BLaER1 (cell line): ENCODE data around the gene SLC25A21.
"Not testable (repeated sequence)": the region's sequence is repeated elsewhere in the genome, so short reads cannot be mapped to it uniquely, and the experiment has no call there.

Source experiments
- H3K27ac ChIP-seq: shearing (Covaris generic); formaldehyde crosslinking; 2 replicates; pipeline ENCODE4 v1.8.1; 2022
- H3K27me3 ChIP-seq: shearing (Covaris generic); formaldehyde crosslinking; 2 replicates; pipeline ENCODE4 v1.8.1; 2022
- H3K36me3 ChIP-seq: shearing (Covaris generic); formaldehyde crosslinking; 2 replicates; pipeline ENCODE4 v1.8.1; 2022
- H3K4me1 ChIP-seq: shearing (Covaris generic); formaldehyde crosslinking; 2 replicates; pipeline ENCODE4 v1.8.1; 2022
- H3K4me2 ChIP-seq: shearing (Covaris generic); formaldehyde crosslinking; 2 replicates; pipeline ENCODE4 v1.8.1; 2022
- H3K4me3 ChIP-seq: shearing (Covaris generic); formaldehyde crosslinking; 2 replicates; pipeline ENCODE4 v1.8.1; 2022
- H3K9ac ChIP-seq: shearing (Covaris generic); formaldehyde crosslinking; 2 replicates; pipeline ENCODE4 v1.8.1; 2022
- H3K9me3 ChIP-seq: shearing (Covaris generic); formaldehyde crosslinking; 2 replicates; pipeline ENCODE4 v1.8.1; 2022
- H4K20me1 ChIP-seq: shearing (Covaris generic); formaldehyde crosslinking; 2 replicates; pipeline ENCODE4 v1.8.1; 2022
- Cebpa-rat ChIP-seq: shearing (Covaris generic); IDR thresholded peaks from 2 replicates; pipeline ENCODE4 v1.8.1; 2022

Gene SLC25A21

GRCh38 chr14:37078131-37078530, 94.3 kb downstream of the SLC25A21 start:
- H3K9me3 ChIP-seq = no peaks in the 10 kb centered on the region
- no peak for TF ChIP-seq Cebpa-rat
- no peak overlapping the region for H3K27ac ChIP-seq
- no peaks in the 10 kb centered on the region for H3K36me3 ChIP-seq
- H4K20me1 ChIP-seq = no peaks in the 10 kb centered on the region
- H3K9ac ChIP-seq = no peak overlapping the region
- H3K4me3 ChIP-seq = no peak overlapping the region
- H3K4me2 ChIP-seq = no peak overlapping the region
- H3K4me1 ChIP-seq = no peaks in the 10 kb centered on the region
- H3K27me3 ChIP-seq = no peaks in the 10 kb centered on the region

- H3K27me3 ChIP-seq, H4K20me1 ChIP-seq, H3K27ac ChIP-seq, H3K4me2 ChIP-seq, H3K36me3 ChIP-seq, H3K4me3 ChIP-seq, H3K4me1 ChIP-seq, H3K9me3 ChIP-seq, H3K9ac ChIP-seq: not testable (repeated sequence)
These were observed 98.1 kb downstream of the SLC25A21 start for GRCh38 chr14:37074320-37074719.

GRCh38 chr14:37063467-37064240, 108.8 kb downstream of the SLC25A21 start:
- Histone ChIP-seq H3K27me3 (no peaks in the 10 kb centered on the region), H3K4me1 (no peaks in the 10 kb centered on the region), H3K27ac (no peak overlapping the region), H4K20me1 (no peaks in the 10 kb centered on the region), H3K4me3 (no peak overlapping the region), H3K4me2 (no peak overlapping the region), H3K9ac (no peak overlapping the region), H3K9me3 (no peaks in the 10 kb centered on the region), H3K36me3 (no peaks in the 10 kb centered on the region)
- no peak for TF ChIP-seq Cebpa-rat

- Histone ChIP-seq H3K4me1 (no peaks in the 10 kb centered on the region), H3K4me2 (no peak overlapping the region), H3K27me3 (no peaks in the 10 kb centered on the region), H3K9ac (no peak overlapping the region), H4K20me1 (no peaks in the 10 kb centered on the region), H3K9me3 (no peaks in the 10 kb centered on the region), H3K27ac (no peak overlapping the region), H3K36me3 (no peaks in the 10 kb centered on the region), H3K4me3 (no peak overlapping the region)
- no peak for TF ChIP-seq Cebpa-rat
These were observed 110.1 kb downstream of the SLC25A21 start for GRCh38 chr14:37062191-37062803.

- Histone ChIP-seq H3K27ac (no peak overlapping the region), H3K9ac (no peak overlapping the region), H3K9me3 (no peaks in the 10 kb centered on the region), H3K4me1 (no peaks in the 10 kb centered on the region), H3K4me2 (no peak overlapping the region), H3K27me3 (no peaks in the 10 kb centered on the region), H4K20me1 (no peaks in the 10 kb centered on the region), H3K4me3 (no peak overlapping the region), H3K36me3 (no peaks in the 10 kb centered on the region)
- no peak for TF ChIP-seq Cebpa-rat
These were observed 110.7 kb downstream of the SLC25A21 start for GRCh38 chr14:37061697-37062096.

GRCh38 chr14:37060496-37061260, 111.7 kb downstream of the SLC25A21 start:
- Histone ChIP-seq H3K4me3 (no peak overlapping the region), H3K4me1 (no peaks in the 10 kb centered on the region), H3K4me2 (no peak overlapping the region), H3K9ac (no peak overlapping the region), H3K27ac (no peak overlapping the region), H3K27me3 (no peaks in the 10 kb centered on the region), H3K9me3 (no peaks in the 10 kb centered on the region), H3K36me3 (no peaks in the 10 kb centered on the region), H4K20me1 (no peaks in the 10 kb centered on the region)
- no peak for TF ChIP-seq Cebpa-rat

GRCh38 chr14:37057776-37058175, 114.6 kb downstream of the SLC25A21 start:
- Histone ChIP-seq H3K36me3 (no peaks in the 10 kb centered on the region), H3K4me3 (no peak overlapping the region), H3K4me2 (no peak overlapping the region), H4K20me1 (no peaks in the 10 kb centered on the region), H3K4me1 (no peaks in the 10 kb centered on the region), H3K9me3 (no peaks in the 10 kb centered on the region), H3K27me3 (no peaks in the 10 kb centered on the region), H3K27ac (no peak overlapping the region), H3K9ac (no peak overlapping the region)
- TF ChIP-seq Cebpa-rat = no peak

GRCh38 chr14:37056473-37056872, 115.9 kb downstream of the SLC25A21 start:
- H3K4me2 ChIP-seq = no peak overlapping the region
- TF ChIP-seq Cebpa-rat = no peak
- no peak overlapping the region for H3K9ac ChIP-seq
- H3K27me3 ChIP-seq = no peaks in the 10 kb centered on the region
- H3K27ac ChIP-seq = no peak overlapping the region
- no peaks in the 10 kb centered on the region for H3K4me1 ChIP-seq
- no peaks in the 10 kb centered on the region for H3K9me3 ChIP-seq
- H4K20me1 ChIP-seq = no peaks in the 10 kb centered on the region
- H3K4me3 ChIP-seq = no peak overlapping the region
- no peaks in the 10 kb centered on the region for H3K36me3 ChIP-seq

GRCh38 chr14:37054869-37055268, 117.5 kb downstream of the SLC25A21 start:
- Histone ChIP-seq H3K9me3 (no peaks in the 10 kb centered on the region), H3K36me3 (no peaks in the 10 kb centered on the region), H3K4me1 (no peaks in the 10 kb centered on the region), H4K20me1 (no peaks in the 10 kb centered on the region), H3K27ac (no peak overlapping the region), H3K9ac (no peak overlapping the region), H3K4me2 (no peak overlapping the region), H3K27me3 (no peaks in the 10 kb centered on the region), H3K4me3 (no peak overlapping the region)
- no peak for TF ChIP-seq Cebpa-rat

GRCh38 chr14:37054144-37054543, 118.3 kb downstream of the SLC25A21 start:
- no peaks in the 10 kb centered on the region for H3K36me3 ChIP-seq
- H3K9me3 ChIP-seq = no peaks in the 10 kb centered on the region

More at GRCh38 chr14:37054144-37054543, 118.3 kb downstream of the SLC25A21 start:
- H4K20me1 ChIP-seq = no peaks in the 10 kb centered on the region
- no peak overlapping the region for H3K27ac ChIP-seq
- no peak for TF ChIP-seq Cebpa-rat
- no peak overlapping the region for H3K4me3 ChIP-seq
- no peak overlapping the region for H3K9ac ChIP-seq
- no peak overlapping the region for H3K4me2 ChIP-seq
- H3K4me1 ChIP-seq = no peaks in the 10 kb centered on the region
- H3K27me3 ChIP-seq = no peaks in the 10 kb centered on the region
